T-helper 22 cell (primary cell): ENCODE data around the gene EVC2.
"Not testable (repeated sequence)": the region's sequence is repeated elsewhere in the genome, so short reads cannot be mapped to it uniquely, and the experiment has no call there.

Experiments
- DNase-seq: peaks from one replicate; pipeline ENCODE4 v3.0.0-alpha.2; 2020; ENCODE audit warnings: low read depth

Gene EVC2

GRCh38 chr4:5746829-5747737 is 38.7 kb upstream of the EVC2 start:
- DNase-seq: no peak

- no peak for DNase-seq
Observed at GRCh38 chr4:5746250-5746649, 37.9 kb upstream of the EVC2 start.

GRCh38 chr4:5742968-5743367 is 34.6 kb upstream of the EVC2 start:
- DNase-seq: no peak

GRCh38 chr4:5742388-5742787 is 34.0 kb upstream of the EVC2 start:
- DNase-seq: no peak

GRCh38 chr4:5738061-5738460 is 29.7 kb upstream of the EVC2 start:
- no peak for DNase-seq

GRCh38 chr4:5735463-5735862 is 27.1 kb upstream of the EVC2 start:
- no peak for DNase-seq

- DNase-seq: no peak
Observed at GRCh38 chr4:5734853-5735252, 26.5 kb upstream of the EVC2 start.

GRCh38 chr4:5732158-5732557 is 23.8 kb upstream of the EVC2 start:
- no peak for DNase-seq

GRCh38 chr4:5730993-5731990 is 22.9 kb upstream of the EVC2 start:
- no peak for DNase-seq

GRCh38 chr4:5730436-5730835 is 22.1 kb upstream of the EVC2 start:
- no peak for DNase-seq

GRCh38 chr4:5728412-5728811 is 20.1 kb upstream of the EVC2 start:
- not testable (repeated sequence) for DNase-seq

GRCh38 chr4:5724377-5724776 is 16.0 kb upstream of the EVC2 start:
- no peak for DNase-seq

- no peak for DNase-seq
Observed at GRCh38 chr4:5722328-5722727, 14.0 kb upstream of the EVC2 start.

GRCh38 chr4:5721923-5722322 is 13.6 kb upstream of the EVC2 start:
- no peak for DNase-seq

- no peak for DNase-seq
Observed at GRCh38 chr4:5720980-5721379, 12.6 kb upstream of the EVC2 start.

- no peak for DNase-seq
Observed at GRCh38 chr4:5720157-5720850, 11.9 kb upstream of the EVC2 start.

- DNase-seq: no peak
Observed at GRCh38 chr4:5719350-5720055, 11.1 kb upstream of the EVC2 start.

- no peak for DNase-seq
Observed at GRCh38 chr4:5718411-5718810, 10.1 kb upstream of the EVC2 start.

- no peak for DNase-seq
Observed at GRCh38 chr4:5717449-5718158, 9.2 kb upstream of the EVC2 start.

- no peak for DNase-seq
Observed at GRCh38 chr4:5716391-5716790, 8.0 kb upstream of the EVC2 start.

- no peak for DNase-seq
Observed at GRCh38 chr4:5715357-5715756, 7.0 kb upstream of the EVC2 start.
